ENCODE measurements around the gene AMOTL2. TPM values are rescaled to one million over a fixed set of nuclear protein-coding genes. Genes with fewer than 3 reads are reported as not detected.
A peak's percentile ranks its signal among the peaks of the same experiment; 100 is the strongest.

The AMOTL2 gene
- total RNA-seq (2014; rRNA removed; shearing (Covaris generic)), result 86.3 and 142 TPM in 2 replicates

GRCh38 chr3:134374105-134374790 is at the start of gene AMOTL2:
TSS of gene AMOTL2 (minus strand) at chr3:134374447. CDS start at chr3:134371433, 3,014 bp downstream.
- Histone ChIP-seq H3K4me3 (peak within 1 kb of the TSS; percentile 99), H3K9me3 (replicated peaks) (peaks cover 3% of the 10 kb centered on the region; the same call in 1 of the 2 replicates), H3K4me1 (replicated peaks) (peaks cover 45% of the 10 kb centered on the region), H3K27ac (peak within 1 kb of the TSS; percentile 100), H3K36me3 (peaks cover 48% of the 10 kb centered on the region), H3K27me3 (replicated peaks) (no peaks in the 10 kb centered on the region)
- DNase-seq (ENCODE audit: low read depth in 1 of 2, low spot score in 2 of 2), result peak; percentile 92 to 97

- Histone ChIP-seq H3K36me3 (no peaks in the 10 kb centered on the region), H3K27ac (no peak overlapping the region), H3K4me1 (replicated peaks) (peaks cover 22% of the 10 kb centered on the region), H3K27me3 (replicated peaks) (no peaks in the 10 kb centered on the region), H3K4me3 (no peak overlapping the region), H3K9me3 (replicated peaks) (no peaks in the 10 kb centered on the region)
- no peak for DNase-seq (ENCODE audit: low read depth in 1 of 2, low spot score in 2 of 2)
Measured at GRCh38 chr3:134423153-134423552, 48.9 kb upstream of the AMOTL2 start.

GRCh38 chr3:134419960-134420321 is 45.7 kb upstream of the AMOTL2 start:
- H3K9me3 ChIP-seq (replicated peaks), result no peaks in the 10 kb centered on the region
- no peaks in the 10 kb centered on the region for H3K4me1 ChIP-seq (replicated peaks)
- no peaks in the 10 kb centered on the region for H3K27me3 ChIP-seq (replicated peaks)
- DNase-seq (ENCODE audit: low read depth in 1 of 2, low spot score in 2 of 2), result no peak
- H3K4me3 ChIP-seq, result no peak overlapping the region
- H3K27ac ChIP-seq, result no peak overlapping the region
- no peaks in the 10 kb centered on the region for H3K36me3 ChIP-seq

GRCh38 chr3:134419214-134419959 is 45.1 kb upstream of the AMOTL2 start:
- H3K36me3 ChIP-seq, result no peaks in the 10 kb centered on the region
- H3K4me1 ChIP-seq (replicated peaks), result no peaks in the 10 kb centered on the region
- H3K9me3 ChIP-seq (replicated peaks), result no peaks in the 10 kb centered on the region
- DNase-seq (ENCODE audit: low read depth in 1 of 2, low spot score in 2 of 2), result no peak
- H3K4me3 ChIP-seq, result no peak overlapping the region
- H3K27ac ChIP-seq, result no peak overlapping the region
- H3K27me3 ChIP-seq (replicated peaks), result no peaks in the 10 kb centered on the region

GRCh38 chr3:134409041-134409440 is 34.8 kb upstream of the AMOTL2 start:
- Histone ChIP-seq H3K36me3 (no peaks in the 10 kb centered on the region), H3K27ac (no peak overlapping the region), H3K27me3 (replicated peaks) (no peaks in the 10 kb centered on the region; the same call in 1 of the 2 replicates), H3K9me3 (replicated peaks) (no peaks in the 10 kb centered on the region), H3K4me3 (no peak overlapping the region), H3K4me1 (replicated peaks) (no peaks in the 10 kb centered on the region)
- no peak for DNase-seq (ENCODE audit: low read depth in 1 of 2, low spot score in 2 of 2)

GRCh38 chr3:134407239-134407625 is 33.0 kb upstream of the AMOTL2 start:
- Histone ChIP-seq H3K27me3 (replicated peaks) (no peaks in the 10 kb centered on the region; the same call in 1 of the 2 replicates), H3K4me3 (no peak overlapping the region), H3K36me3 (no peaks in the 10 kb centered on the region), H3K27ac (no peak overlapping the region), H3K9me3 (replicated peaks) (no peaks in the 10 kb centered on the region), H3K4me1 (replicated peaks) (no peaks in the 10 kb centered on the region)
- DNase-seq (ENCODE audit: low read depth in 1 of 2, low spot score in 2 of 2), result no peak

- Histone ChIP-seq H3K27me3 (replicated peaks) (no peaks in the 10 kb centered on the region; the same call in 1 of the 2 replicates), H3K36me3 (no peaks in the 10 kb centered on the region), H3K4me3 (no peak overlapping the region), H3K27ac (no peak overlapping the region), H3K4me1 (replicated peaks) (no peaks in the 10 kb centered on the region), H3K9me3 (replicated peaks) (peaks cover under 1% of the 10 kb centered on the region)
- no peak for DNase-seq (ENCODE audit: low read depth in 1 of 2, low spot score in 2 of 2)
Measured at GRCh38 chr3:134406331-134407238, 32.3 kb upstream of the AMOTL2 start.

- Histone ChIP-seq H3K9me3 (replicated peaks) (peaks cover 4% of the 10 kb centered on the region), H3K36me3 (no peaks in the 10 kb centered on the region), H3K27me3 (replicated peaks) (no peaks in the 10 kb centered on the region), H3K27ac (no peak overlapping the region), H3K4me1 (replicated peaks) (no peaks in the 10 kb centered on the region), H3K4me3 (no peak overlapping the region)
- DNase-seq (ENCODE audit: low read depth in 1 of 2, low spot score in 2 of 2), result no peak
Measured at GRCh38 chr3:134404366-134404885, 30.2 kb upstream of the AMOTL2 start.

GRCh38 chr3:134397755-134398154 is 23.5 kb upstream of the AMOTL2 start:
- Histone ChIP-seq H3K9me3 (replicated peaks) (peaks cover 4% of the 10 kb centered on the region), H3K27me3 (replicated peaks) (no peaks in the 10 kb centered on the region), H3K36me3 (no peaks in the 10 kb centered on the region), H3K4me3 (no peak overlapping the region), H3K4me1 (replicated peaks) (no peaks in the 10 kb centered on the region), H3K27ac (no peak overlapping the region)
- no peak for DNase-seq (ENCODE audit: low read depth in 1 of 2, low spot score in 2 of 2)

- no peaks in the 10 kb centered on the region; the same call in 1 of the 2 replicates for H3K9me3 ChIP-seq (replicated peaks)
- H3K4me3 ChIP-seq, result no peak overlapping the region
- H3K27ac ChIP-seq, result no peak overlapping the region
- no peaks in the 10 kb centered on the region for H3K27me3 ChIP-seq (replicated peaks)
- no peaks in the 10 kb centered on the region for H3K36me3 ChIP-seq
- DNase-seq (ENCODE audit: low read depth in 1 of 2, low spot score in 2 of 2), result no peak
- H3K4me1 ChIP-seq (replicated peaks), result no peaks in the 10 kb centered on the region
Measured at GRCh38 chr3:134395103-134395502, 20.9 kb upstream of the AMOTL2 start.

- Histone ChIP-seq H3K27me3 (replicated peaks) (no peaks in the 10 kb centered on the region), H3K4me1 (replicated peaks) (no peaks in the 10 kb centered on the region), H3K27ac (no peak overlapping the region), H3K9me3 (replicated peaks) (no peaks in the 10 kb centered on the region; the same call in 1 of the 2 replicates), H3K36me3 (no peaks in the 10 kb centered on the region), H3K4me3 (no peak overlapping the region)
- no peak for DNase-seq (ENCODE audit: low read depth in 1 of 2, low spot score in 2 of 2)
Measured at GRCh38 chr3:134394380-134394779, 20.1 kb upstream of the AMOTL2 start.

GRCh38 chr3:134393074-134393473 is 18.8 kb upstream of the AMOTL2 start:
- H3K4me1 ChIP-seq (replicated peaks), result no peaks in the 10 kb centered on the region
- no peaks in the 10 kb centered on the region for H3K27me3 ChIP-seq (replicated peaks)
- no peak for DNase-seq (ENCODE audit: low read depth in 1 of 2, low spot score in 2 of 2)
- H3K4me3 ChIP-seq, result no peak overlapping the region
- no peaks in the 10 kb centered on the region; the same call in 1 of the 2 replicates for H3K9me3 ChIP-seq (replicated peaks)
- H3K36me3 ChIP-seq, result no peaks in the 10 kb centered on the region
- no peak overlapping the region for H3K27ac ChIP-seq

- no peak for DNase-seq (ENCODE audit: low read depth in 1 of 2, low spot score in 2 of 2)
- Histone ChIP-seq H3K36me3 (no peaks in the 10 kb centered on the region), H3K4me3 (no peak overlapping the region), H3K9me3 (replicated peaks) (no peaks in the 10 kb centered on the region; the same call in 1 of the 2 replicates), H3K27me3 (replicated peaks) (no peaks in the 10 kb centered on the region), H3K4me1 (replicated peaks) (no peaks in the 10 kb centered on the region), H3K27ac (no peak overlapping the region)
Measured at GRCh38 chr3:134392336-134392983, 18.2 kb upstream of the AMOTL2 start.
